GM12878 (cell line): Measurements from ENCODE around the gene PDCD10.

Source experiments
- CEBPZ ChIP-seq: fragments of 150-350 bp; IDR thresholded peaks from 2 replicates; pipeline ENCODE4 v1.6.1; 2016; ENCODE audit warnings: low read depth, low read length
- CTCF ChIP-seq, 3 experiments: IDR thresholded peaks in 2 of 3; conservative IDR thresholded peaks in 1 of 3; 2 replicates each; pipeline ENCODE4 v1.5.1; 2011; ENCODE audit warnings: low read depth in 3 of 3, low read length in 3 of 3, mild to moderate bottlenecking in 3 of 3, control low read depth in 2 of 3, moderate library complexity in 2 of 3, inconsistent platforms in 1 of 3, mixed read lengths in 1 of 3; ENCODE audit not compliant: control insufficient read depth in 2 of 3, insufficient read depth in 1 of 3; ENCODE audit errors: extremely low read depth in 1 of 3
- MYC ChIP-seq: IDR thresholded peaks from 2 replicates; pipeline ENCODE4 v1.6.1; 2011; ENCODE audit warnings: mild to moderate bottlenecking, low read length, moderate library complexity, inconsistent platforms; ENCODE audit not compliant: insufficient read depth, insufficient replicate concordance, insufficient read length, severe bottlenecking
- NR2C2 ChIP-seq: IDR thresholded peaks from 2 replicates; pipeline ENCODE4 v1.6.1; 2011; ENCODE audit warnings: borderline replicate concordance, low read depth; ENCODE audit not compliant: control insufficient read depth, insufficient read length
- POLR2AphosphoS5 ChIP-seq: IDR thresholded peaks from 2 replicates; pipeline ENCODE4 v1.6.1; 2011; ENCODE audit warnings: mild to moderate bottlenecking, low read length, inconsistent platforms
- TCF7 ChIP-seq: IDR thresholded peaks from 2 replicates; pipeline ENCODE4 v1.6.1; 2014; ENCODE audit warnings: antibody characterized with exemption, borderline replicate concordance
- ZNF207 ChIP-seq: fragments of 450-650 bp; IDR thresholded peaks from 2 replicates; pipeline ENCODE4 v1.6.1; 2014; ENCODE audit warnings: antibody characterized with exemption, mild to moderate bottlenecking, borderline replicate concordance

DNA sequence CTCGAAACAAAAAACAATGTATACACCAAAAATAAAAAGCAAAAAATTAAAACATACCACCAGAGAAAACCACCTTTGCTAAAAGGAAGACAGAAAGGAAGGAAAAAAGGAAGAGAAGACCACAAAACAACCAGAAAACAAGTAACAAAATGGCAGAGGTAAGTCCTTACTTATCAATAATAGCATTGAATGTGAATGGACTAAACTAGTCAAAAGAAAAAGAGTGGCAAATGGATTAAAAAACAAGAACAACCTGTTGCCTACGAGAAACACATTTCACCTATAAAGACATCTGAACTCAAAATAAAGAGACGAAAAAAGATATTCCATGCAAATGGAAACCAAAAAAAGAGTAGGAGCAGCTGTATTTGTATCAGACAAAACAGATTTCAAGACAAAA is 22.2 kb downstream of the PDCD10 start:
- TF ChIP-seq POLR2AphosphoS5 (no peak), CEBPZ (no peak), ZNF207 (no peak), CTCF (IDR thresholded peaks at IDR 0.05 in 2 of 3, conservative IDR thresholded peaks at IDR 0.05 in 1 of 3; ENCODE audit: control insufficient read depth in 2 of 3, extremely low read depth in 1 of 3, insufficient read depth in 1 of 3, low read depth in 3 of 3, low read length in 3 of 3) (no peak), TCF7 (no peak), NR2C2 (no peak), MYC (no peak)
